ENCODE results near the gene AGBL4.

The AGBL4 gene

DNA sequence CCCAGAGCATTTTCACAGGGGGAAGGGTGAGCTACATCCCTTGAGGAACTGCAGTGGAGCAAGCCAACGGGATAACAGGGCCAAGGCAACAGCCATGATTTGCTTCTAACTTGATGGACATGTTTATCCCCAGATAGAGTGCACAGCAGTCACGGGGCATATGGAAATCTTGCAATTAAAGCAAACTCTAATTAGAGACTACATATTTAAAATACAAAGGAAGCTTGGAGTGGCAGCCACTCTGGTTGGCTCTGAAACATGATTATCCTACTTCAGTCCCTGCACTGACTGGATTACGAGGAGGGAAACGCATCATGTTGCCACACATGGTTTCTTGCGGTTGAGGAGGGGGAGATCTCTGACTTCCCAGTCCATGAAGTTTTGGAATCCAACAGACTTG, 1307.8 kb downstream of the AGBL4 start:
- H3K4me3 ChIP-seq (ENCODE audit: low read depth in 1 of 2, low read length in 2 of 2), result no peak overlapping the region
- no peak overlapping the region for H3K4me2 ChIP-seq (ENCODE audit: insufficient read depth, low read length)
- no peaks in the 10 kb centered on the region for H3K4me1 ChIP-seq (ENCODE audit: insufficient read depth, low read length)
- no peak overlapping the region for H3K9ac ChIP-seq (ENCODE audit: low read depth, low read length)
- no peaks in the 10 kb centered on the region for H3K79me2 ChIP-seq (ENCODE audit: insufficient read depth, low read length)
- H3K9me3 ChIP-seq (ENCODE audit: insufficient read depth, low read length, severe bottlenecking), result no peaks in the 10 kb centered on the region
- no peak overlapping the region for H2AFZ ChIP-seq (ENCODE audit: low read depth, low read length)
- H3K27me3 ChIP-seq (ENCODE audit: insufficient read depth, low read length, poor library complexity), result peaks cover 3% of the 10 kb centered on the region
- ATAC-seq (ENCODE audit: insufficient read depth, low read depth), result no peak
- no peaks in the 10 kb centered on the region for H3K36me3 ChIP-seq (ENCODE audit: insufficient read depth, low read length)
- no peak for DNase-seq
- TF ChIP-seq EZH2 (IDR thresholded peaks at IDR 0.05; ENCODE audit: borderline replicate concordance, low read depth, low read length, severe bottlenecking), result no peak
- TF ChIP-seq, protein P1, sequence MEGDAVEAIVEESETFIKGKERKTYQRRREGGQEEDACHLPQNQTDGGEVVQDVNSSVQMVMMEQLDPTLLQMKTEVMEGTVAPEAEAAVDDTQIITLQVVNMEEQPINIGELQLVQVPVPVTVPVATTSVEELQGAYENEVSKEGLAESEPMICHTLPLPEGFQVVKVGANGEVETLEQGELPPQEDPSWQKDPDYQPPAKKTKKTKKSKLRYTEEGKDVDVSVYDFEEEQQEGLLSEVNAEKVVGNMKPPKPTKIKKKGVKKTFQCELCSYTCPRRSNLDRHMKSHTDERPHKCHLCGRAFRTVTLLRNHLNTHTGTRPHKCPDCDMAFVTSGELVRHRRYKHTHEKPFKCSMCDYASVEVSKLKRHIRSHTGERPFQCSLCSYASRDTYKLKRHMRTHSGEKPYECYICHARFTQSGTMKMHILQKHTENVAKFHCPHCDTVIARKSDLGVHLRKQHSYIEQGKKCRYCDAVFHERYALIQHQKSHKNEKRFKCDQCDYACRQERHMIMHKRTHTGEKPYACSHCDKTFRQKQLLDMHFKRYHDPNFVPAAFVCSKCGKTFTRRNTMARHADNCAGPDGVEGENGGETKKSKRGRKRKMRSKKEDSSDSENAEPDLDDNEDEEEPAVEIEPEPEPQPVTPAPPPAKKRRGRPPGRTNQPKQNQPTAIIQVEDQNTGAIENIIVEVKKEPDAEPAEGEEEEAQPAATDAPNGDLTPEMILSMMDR (IDR thresholded peaks at IDR 0.05; ENCODE audit: borderline replicate concordance, extremely low read depth, low read length, poor library complexity, severe bottlenecking), result no peak
- no peaks in the 10 kb centered on the region for H4K20me1 ChIP-seq (ENCODE audit: insufficient read depth, low read length)
- H3K27ac ChIP-seq (ENCODE audit: low read length), result no peak overlapping the region

DNA sequence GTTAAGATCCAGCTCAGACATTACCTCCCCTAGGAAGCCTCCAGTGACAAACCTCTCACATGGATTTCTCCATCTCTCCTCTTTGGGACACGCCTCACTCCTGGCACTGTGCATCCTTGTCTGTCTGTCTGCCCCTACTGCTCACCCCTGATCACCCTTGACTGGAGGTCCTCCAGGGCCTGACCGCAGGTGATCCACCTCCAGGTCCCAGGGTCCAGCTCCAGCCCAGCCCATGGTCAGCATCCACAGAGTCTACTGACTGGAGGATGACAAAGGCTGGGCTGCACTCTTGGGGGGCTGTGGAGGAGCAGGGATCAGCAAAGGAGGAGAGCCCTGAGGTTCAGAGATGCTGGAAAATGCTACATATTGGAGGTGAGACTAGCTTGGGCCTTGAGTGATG, 1312.8 kb downstream of the AGBL4 start:
- no peak for DNase-seq
- ATAC-seq (ENCODE audit: insufficient read depth, low read depth), result no peak
- H3K4me2 ChIP-seq (ENCODE audit: insufficient read depth, low read length), result no peak overlapping the region
- H3K4me1 ChIP-seq (ENCODE audit: insufficient read depth, low read length), result no peaks in the 10 kb centered on the region
- H3K36me3 ChIP-seq (ENCODE audit: insufficient read depth, low read length), result no peaks in the 10 kb centered on the region
- H3K9me3 ChIP-seq (ENCODE audit: insufficient read depth, low read length, severe bottlenecking), result no peaks in the 10 kb centered on the region
- H3K4me3 ChIP-seq (ENCODE audit: low read depth in 1 of 2, low read length in 2 of 2), result no peak overlapping the region
- TF ChIP-seq, protein P1 (IDR thresholded peaks at IDR 0.05; ENCODE audit: borderline replicate concordance, extremely low read depth, low read length, poor library complexity, severe bottlenecking), result no peak
- no peak for TF ChIP-seq EZH2 (IDR thresholded peaks at IDR 0.05; ENCODE audit: borderline replicate concordance, low read depth, low read length, severe bottlenecking)
- peaks cover 3% of the 10 kb centered on the region for H3K27me3 ChIP-seq (ENCODE audit: insufficient read depth, low read length, poor library complexity)
- no peak overlapping the region for H2AFZ ChIP-seq (ENCODE audit: low read depth, low read length)
- no peak overlapping the region for H3K27ac ChIP-seq (ENCODE audit: low read length)
- no peaks in the 10 kb centered on the region for H3K79me2 ChIP-seq (ENCODE audit: insufficient read depth, low read length)
- no peaks in the 10 kb centered on the region for H4K20me1 ChIP-seq (ENCODE audit: insufficient read depth, low read length)
- H3K9ac ChIP-seq (ENCODE audit: low read depth, low read length), result no peak overlapping the region

DNA sequence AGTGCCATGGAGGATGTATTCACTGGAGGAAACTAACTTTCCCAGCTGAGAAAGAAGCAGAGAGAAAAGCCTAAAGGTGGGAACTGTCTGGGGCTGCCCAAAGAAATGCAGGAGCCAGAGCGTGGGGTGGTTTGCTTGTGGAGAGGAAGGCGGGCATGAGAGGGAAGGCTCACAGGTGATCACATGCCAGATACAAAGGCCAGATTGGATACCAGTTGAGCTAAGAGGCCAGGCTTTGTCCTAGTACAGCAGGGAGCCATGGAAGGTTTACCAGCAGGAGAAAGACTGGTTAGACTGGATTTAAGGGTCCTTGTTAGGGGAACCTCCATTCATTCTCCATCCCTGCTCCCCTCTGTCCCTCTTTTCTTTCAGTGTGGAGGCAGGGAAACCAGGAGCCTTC, 1313.4 kb downstream of the AGBL4 start:
- no peak for ATAC-seq (ENCODE audit: insufficient read depth, low read depth)
- Histone ChIP-seq H2AFZ (ENCODE audit: low read depth, low read length) (no peak overlapping the region), H3K27me3 (ENCODE audit: insufficient read depth, low read length, poor library complexity) (peaks cover 2% of the 10 kb centered on the region), H3K9ac (ENCODE audit: low read depth, low read length) (no peak overlapping the region), H3K36me3 (ENCODE audit: insufficient read depth, low read length) (no peaks in the 10 kb centered on the region), H3K27ac (ENCODE audit: low read length) (no peak overlapping the region), H3K4me1 (ENCODE audit: insufficient read depth, low read length) (no peaks in the 10 kb centered on the region), H3K79me2 (ENCODE audit: insufficient read depth, low read length) (no peaks in the 10 kb centered on the region), H3K4me3 (ENCODE audit: low read depth in 1 of 2, low read length in 2 of 2) (no peak overlapping the region), H3K9me3 (ENCODE audit: insufficient read depth, low read length, severe bottlenecking) (no peaks in the 10 kb centered on the region), H4K20me1 (ENCODE audit: insufficient read depth, low read length) (no peaks in the 10 kb centered on the region), H3K4me2 (ENCODE audit: insufficient read depth, low read length) (no peak overlapping the region)
- TF ChIP-seq, protein P1 (IDR thresholded peaks at IDR 0.05; ENCODE audit: borderline replicate concordance, extremely low read depth, low read length, poor library complexity, severe bottlenecking), result no peak
- TF ChIP-seq EZH2 (IDR thresholded peaks at IDR 0.05; ENCODE audit: borderline replicate concordance, low read depth, low read length, severe bottlenecking), result no peak
- no peak for DNase-seq

DNA sequence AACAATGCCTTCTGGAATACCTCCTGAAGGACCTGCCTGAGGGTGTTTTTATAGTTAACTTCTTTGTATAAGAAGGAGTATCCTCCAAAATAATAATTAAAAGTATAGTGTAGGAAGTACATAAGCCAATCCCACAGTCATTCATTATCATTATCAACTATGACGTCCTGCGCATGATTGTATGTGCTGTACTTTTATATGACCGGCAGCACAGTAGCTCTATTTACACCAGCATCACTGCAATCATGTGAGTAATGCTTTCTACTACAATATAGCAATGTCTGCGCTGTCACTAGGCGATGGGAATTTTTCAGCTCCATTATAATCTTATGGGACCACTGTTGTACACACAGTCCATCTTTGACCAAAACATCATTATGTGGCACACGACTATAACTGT, 1319.0 kb downstream of the AGBL4 start:
- H3K27ac ChIP-seq (ENCODE audit: low read length), result no peak overlapping the region
- no peak for ATAC-seq (ENCODE audit: insufficient read depth, low read depth)
- no peaks in the 10 kb centered on the region for H3K79me2 ChIP-seq (ENCODE audit: insufficient read depth, low read length)
- no peak overlapping the region for H3K4me2 ChIP-seq (ENCODE audit: insufficient read depth, low read length)
- no peaks in the 10 kb centered on the region for H3K9me3 ChIP-seq (ENCODE audit: insufficient read depth, low read length, severe bottlenecking)
- no peak overlapping the region for H3K4me3 ChIP-seq (ENCODE audit: low read depth in 1 of 2, low read length in 2 of 2)
- H3K4me1 ChIP-seq (ENCODE audit: insufficient read depth, low read length), result no peaks in the 10 kb centered on the region
- no peak for TF ChIP-seq EZH2 (IDR thresholded peaks at IDR 0.05; ENCODE audit: borderline replicate concordance, low read depth, low read length, severe bottlenecking)
- TF ChIP-seq, protein P1 (IDR thresholded peaks at IDR 0.05; ENCODE audit: borderline replicate concordance, extremely low read depth, low read length, poor library complexity, severe bottlenecking), result no peak
- H3K27me3 ChIP-seq (ENCODE audit: insufficient read depth, low read length, poor library complexity), result peaks cover 7% of the 10 kb centered on the region
- no peak overlapping the region for H3K9ac ChIP-seq (ENCODE audit: low read depth, low read length)
- H2AFZ ChIP-seq (ENCODE audit: low read depth, low read length), result no peak overlapping the region
- no peaks in the 10 kb centered on the region for H3K36me3 ChIP-seq (ENCODE audit: insufficient read depth, low read length)
- no peaks in the 10 kb centered on the region for H4K20me1 ChIP-seq (ENCODE audit: insufficient read depth, low read length)
- DNase-seq, result no peak
